Naive B cell (primary cell): Measurements from ENCODE around the gene RGS19. TPM values are rescaled to one million over a fixed set of nuclear protein-coding genes. Genes with fewer than 3 reads are reported as not detected.
A peak's percentile ranks its signal among the peaks of the same experiment; 100 is the strongest.

Source experiments
- ATAC-seq, 2 donors: fragments of 150-1000 bp; cut with Tn5 transposase; 2 replicates each; pipeline ENCODE4 v1.10.0; 2021; ENCODE audit warnings: low read depth in 2 of 2, mild to moderate bottlenecking in 2 of 2, moderate library complexity in 2 of 2
- DNase-seq: peaks from one replicate; pipeline ENCODE4 v3.0.0; 2022
- H3K27ac Mint-ChIP-seq, 6 donors: one replicate each; pipeline ENCODE4 v1.8.0; 2020 to 2022; ENCODE audit warnings: mild to moderate bottlenecking in 6 of 6, mixed read lengths in 6 of 6, moderate library complexity in 5 of 6, inconsistent platforms in 2 of 6
- H3K27me3 Mint-ChIP-seq, 3 donors: one replicate each; pipeline ENCODE4 v1.8.0; 2021 to 2022; ENCODE audit warnings: mixed read lengths in 3 of 3, mild to moderate bottlenecking in 1 of 3
- H3K36me3 Mint-ChIP-seq, 2 donors: one replicate each; pipeline ENCODE4 v1.8.0; 2020 to 2022; ENCODE audit warnings: mixed read lengths in 2 of 2, inconsistent platforms in 1 of 2, mild to moderate bottlenecking in 1 of 2
- H3K4me1 Mint-ChIP-seq, 3 donors: one replicate each; pipeline ENCODE4 v1.8.0; 2020 to 2022; ENCODE audit warnings: mixed read lengths in 3 of 3, inconsistent platforms in 1 of 3, mild to moderate bottlenecking in 1 of 3, moderate library complexity in 1 of 3
- H3K4me3 Mint-ChIP-seq, 8 donors: one replicate each; pipeline ENCODE4 v1.8.0; 2020 to 2022; ENCODE audit warnings: mild to moderate bottlenecking in 8 of 8, mixed read lengths in 8 of 8, moderate library complexity in 8 of 8, inconsistent platforms in 2 of 8
- H3K9me3 Mint-ChIP-seq, 7 donors: one replicate each; pipeline ENCODE4 v1.8.0; 2020 to 2022; ENCODE audit warnings: mixed read lengths in 7 of 7, mild to moderate bottlenecking in 5 of 7, inconsistent platforms in 2 of 7, moderate library complexity in 1 of 7
- polyA plus RNA-seq, 6 donors: library from polyadenylated mRNA; unstranded; fragments of 300-500 nt; fragmentation: Illumina TruSeq; gene quantifications; one replicate each; pipeline ENCODE4 v1.2.3, GENCODE V29; 2021; ENCODE audit warnings: low read depth in 6 of 6

The RGS19 gene
- polyA plus RNA-seq, 6 donors from 2014 or later: 112 to 170 (median 132) TPM

DNA sequence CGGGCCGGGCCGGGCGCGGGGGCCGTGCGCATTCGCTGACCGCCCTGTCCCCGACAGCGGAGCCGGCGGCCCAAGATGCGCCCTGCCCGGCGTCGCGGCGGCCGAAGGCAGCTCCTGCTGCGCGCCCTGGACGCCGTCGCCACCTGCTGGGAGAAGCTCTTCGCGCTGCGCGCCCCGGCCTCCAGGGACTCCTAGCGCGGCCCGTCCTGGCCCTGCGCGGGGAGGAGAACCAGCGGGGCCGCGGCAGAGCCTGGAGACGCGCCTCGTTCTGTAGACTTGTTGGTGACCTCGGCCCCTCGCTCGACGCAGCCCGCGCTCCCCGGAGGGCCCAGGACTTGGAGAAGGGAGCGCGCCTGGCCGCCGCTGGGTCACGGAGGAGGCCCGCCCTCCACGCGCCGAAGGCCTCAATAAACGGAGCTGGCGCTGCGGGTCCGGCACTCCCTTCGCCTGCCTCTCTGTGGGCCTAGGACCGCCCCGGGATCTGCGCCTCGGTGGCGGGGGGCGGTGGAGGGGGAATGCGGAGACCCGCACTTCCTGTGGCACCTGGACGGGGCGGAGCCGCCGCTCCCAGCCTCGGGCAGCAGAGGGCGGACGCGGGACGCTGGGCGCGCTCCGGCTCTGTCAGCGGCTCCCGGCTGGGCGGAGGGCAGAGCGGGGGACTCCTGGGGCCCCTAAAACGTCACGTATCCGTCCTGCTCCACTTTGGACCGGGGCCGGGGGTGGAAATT, 40.6 kb downstream of the RGS19 start:
- Mint-ChIP-seq H3K27ac (peak overlapping the region in 3 of 6 donors; percentile 20 to 69 (median 24)), H3K4me1 (peaks cover 8 to 34% (median 17%) of the 10 kb centered on the region in 3 donors)

DNA sequence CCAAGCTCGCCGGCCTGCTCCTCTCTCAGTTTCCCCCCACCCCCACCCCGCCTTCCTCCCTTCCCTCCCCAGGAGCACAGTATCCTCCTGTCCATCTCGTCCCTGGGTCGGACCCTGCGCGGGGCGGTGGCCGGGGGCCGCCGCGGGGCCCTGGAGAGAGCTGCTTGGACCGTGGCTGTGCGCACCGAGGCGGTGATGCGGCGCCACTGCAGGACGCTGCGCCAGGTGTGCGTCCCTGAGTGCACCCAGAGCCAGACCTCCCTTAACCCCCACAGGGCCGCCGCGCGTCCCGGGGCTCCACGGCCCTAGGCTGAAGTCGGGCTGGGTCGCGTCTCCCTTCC, 41.1 kb downstream of the RGS19 start:
- Mint-ChIP-seq H3K4me1 (peaks cover 8 to 32% (median 14%) of the 10 kb centered on the region in 3 donors), H3K27ac (no peak overlapping the region), H3K27me3 (peaks cover 0 to 19% (median 8%) of the 10 kb centered on the region in 3 donors), H3K4me3 (peak overlapping the region in 6 of 8 donors; percentile 30 to 78 (median 52)), H3K36me3 (no peaks in the 10 kb centered on the region), H3K9me3 (no peaks in the 10 kb centered on the region)
- DNase-seq (no peak), ATAC-seq (peak; percentile 19 to 20)

More for the DNA sequence above, 40.6 kb downstream of the RGS19 start:
- Mint-ChIP-seq H3K9me3 (no peaks in the 10 kb centered on the region), H3K27me3 (peaks cover 3 to 19% (median 8%) of the 10 kb centered on the region in 3 donors), H3K4me3 (peak overlapping the region in 7 of 8 donors; percentile 45 to 84 (median 76)), H3K36me3 (no peaks in the 10 kb centered on the region)
- DNase-seq (peak; percentile 77), ATAC-seq (peak; percentile 85)

DNA sequence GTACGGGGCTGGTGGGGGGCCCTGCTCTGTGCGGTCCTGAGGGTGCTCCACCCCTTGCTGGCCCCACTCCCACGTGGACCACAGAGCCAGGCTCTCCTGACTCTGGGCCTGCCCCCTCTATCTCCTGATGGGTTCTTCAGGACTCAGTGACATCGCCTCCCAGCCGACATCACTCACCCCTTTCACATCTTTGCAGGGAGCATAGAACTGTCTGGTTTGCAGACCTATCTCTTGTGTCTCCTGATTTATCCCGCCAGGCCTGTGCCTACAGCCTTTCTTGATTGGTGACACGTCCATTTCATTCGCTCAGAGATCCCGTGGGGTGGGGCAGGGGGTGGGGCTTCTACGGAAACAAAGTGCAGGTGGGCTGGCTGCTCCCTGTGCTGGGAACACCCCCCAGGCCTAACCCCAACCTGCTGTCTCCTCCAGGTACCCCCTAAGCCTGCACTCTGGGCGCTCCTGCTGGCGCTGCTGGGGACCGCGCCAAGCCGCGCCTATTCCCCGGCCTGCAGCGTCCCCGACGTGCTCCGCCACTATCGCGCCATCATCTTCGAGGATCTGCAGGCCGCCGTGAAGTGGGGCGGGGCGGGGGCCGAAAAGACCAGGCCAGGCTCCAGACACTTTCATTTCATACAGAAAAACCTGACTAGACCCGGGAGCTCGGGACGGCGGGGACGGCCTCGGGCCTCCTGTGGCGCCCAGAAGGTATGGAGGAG, 41.7 kb downstream of the RGS19 start:
- DNase-seq (no peak), ATAC-seq (no peak)
- Mint-ChIP-seq H3K9me3 (no peaks in the 10 kb centered on the region), H3K36me3 (no peaks in the 10 kb centered on the region), H3K4me1 (peaks cover 8 to 32% (median 14%) of the 10 kb centered on the region in 3 donors), H3K27ac (peak overlapping the region in 2 of 6 donors; percentile 24 to 54), H3K4me3 (peak overlapping the region; percentile 45 to 78 (median 64)), H3K27me3 (peaks cover 0 to 19% (median 8%) of the 10 kb centered on the region in 3 donors)

DNA sequence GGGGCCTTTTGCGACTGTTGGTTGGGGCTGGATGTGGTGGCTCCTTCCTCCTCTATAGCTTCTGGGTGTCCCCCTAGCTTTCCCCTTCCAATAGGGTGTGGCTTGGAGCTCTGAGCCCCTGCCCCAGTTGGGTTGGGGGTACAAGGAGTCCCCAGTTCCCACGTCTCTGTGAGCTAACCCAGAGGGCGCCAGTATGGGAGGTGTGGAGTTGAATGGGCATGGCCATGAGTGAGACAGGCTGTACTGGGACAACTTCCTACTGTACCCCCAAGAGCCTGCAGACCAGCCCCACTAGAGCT, 42.2 kb downstream of the RGS19 start:
- Mint-ChIP-seq H3K4me3 (peak overlapping the region in 5 of 8 donors; percentile 30 to 76 (median 60)), H3K36me3 (no peaks in the 10 kb centered on the region), H3K27ac (peak overlapping the region in 1 of 6 donors; percentile 36), H3K27me3 (peaks cover 0 to 19% (median 8%) of the 10 kb centered on the region in 3 donors), H3K9me3 (no peaks in the 10 kb centered on the region), H3K4me1 (peaks cover 8 to 29% (median 14%) of the 10 kb centered on the region in 3 donors)
- no peak for ATAC-seq
- DNase-seq: no peak

DNA sequence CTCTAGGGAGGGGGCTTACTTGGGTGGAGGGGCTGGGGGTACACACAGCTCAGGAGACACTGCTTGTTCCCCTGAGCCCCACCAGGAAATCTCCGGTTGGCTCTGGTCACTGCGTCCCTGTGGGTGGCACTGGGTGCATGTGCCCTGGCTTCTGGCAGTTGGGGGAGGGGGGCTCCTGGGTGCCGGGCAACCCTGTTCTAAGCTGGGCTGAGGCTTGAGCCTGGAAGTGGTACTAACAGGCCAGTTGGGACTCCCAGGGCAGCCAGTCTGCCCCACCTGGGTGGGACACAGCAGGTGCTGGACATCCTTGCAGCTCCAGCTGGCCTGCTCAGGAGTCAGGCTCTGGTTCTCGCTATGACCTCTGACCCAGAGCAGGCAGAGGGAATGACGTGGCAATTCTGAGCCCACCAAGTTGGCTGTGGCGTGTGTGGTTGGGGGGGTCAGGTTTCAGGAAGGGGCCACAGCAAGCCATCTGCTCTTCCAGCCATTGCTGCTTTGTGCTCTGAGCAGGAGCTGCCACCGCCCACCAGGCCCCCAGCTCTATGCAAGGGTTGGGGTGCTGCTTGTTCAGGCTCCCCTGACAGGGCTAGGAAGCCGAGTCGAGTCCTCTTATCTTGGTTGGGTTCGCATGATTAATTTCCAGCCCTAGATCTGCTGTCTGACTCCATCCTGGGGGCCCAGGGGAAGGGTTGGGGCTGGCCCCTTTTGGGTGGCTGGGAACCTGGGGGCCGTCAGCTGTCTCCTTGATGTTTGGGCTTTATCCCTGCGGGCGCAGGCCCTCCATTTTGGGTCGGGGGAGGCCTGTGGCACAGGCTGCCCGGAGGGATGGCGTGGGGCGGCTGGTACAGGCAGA, 42.7 kb downstream of the RGS19 start:
- DNase-seq (no peak), ATAC-seq (no peak)
- Mint-ChIP-seq H3K4me3 (peak overlapping the region in 3 of 8 donors; percentile 30 to 76 (median 35)), H3K27me3 (peaks cover 0 to 19% (median 8%) of the 10 kb centered on the region in 3 donors), H3K36me3 (no peaks in the 10 kb centered on the region), H3K4me1 (peaks cover 8 to 24% (median 14%) of the 10 kb centered on the region in 3 donors), H3K9me3 (no peaks in the 10 kb centered on the region), H3K27ac (no peak overlapping the region)

DNA sequence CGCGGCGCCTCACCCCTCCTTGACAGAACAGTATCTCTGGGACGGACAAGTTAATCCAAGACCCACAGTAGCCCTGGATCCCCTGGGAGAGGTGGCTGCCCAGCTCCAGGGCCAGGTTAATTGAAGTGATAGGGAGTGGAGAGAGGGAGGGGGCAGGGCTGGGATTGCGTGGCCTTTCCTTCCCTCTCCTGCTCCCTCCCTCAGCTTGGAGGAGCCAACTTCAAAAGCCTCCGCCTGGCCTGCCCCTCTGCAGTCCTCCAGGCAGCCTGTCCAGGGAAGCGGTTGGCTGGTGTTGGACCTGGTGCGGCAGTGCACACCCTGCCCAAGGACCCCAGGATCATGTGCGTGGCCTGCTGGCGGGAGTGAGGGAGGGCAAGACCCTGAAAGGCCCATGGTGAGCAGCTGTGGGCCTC, 43.4 kb downstream of the RGS19 start, which contains the start of gene C20orf204:
Gene C20orf204 (plus strand): TSS at position 250 of the 413 bp plus-strand sequence. CDS start 142 bp downstream, at position 392.
- ATAC-seq (no peak), DNase-seq (no peak)
- Mint-ChIP-seq H3K27ac (no peak within 1 kb of the TSS), H3K4me3 (peak within 1 kb of the TSS in 6 of 8 donors; percentile 30 to 76 (median 48)), H3K4me1 (peaks cover 6 to 21% (median 11%) of the 10 kb centered on the region in 3 donors), H3K27me3 (peaks cover 0 to 19% (median 8%) of the 10 kb centered on the region in 3 donors), H3K36me3 (no peaks in the 10 kb centered on the region), H3K9me3 (no peaks in the 10 kb centered on the region)

DNA sequence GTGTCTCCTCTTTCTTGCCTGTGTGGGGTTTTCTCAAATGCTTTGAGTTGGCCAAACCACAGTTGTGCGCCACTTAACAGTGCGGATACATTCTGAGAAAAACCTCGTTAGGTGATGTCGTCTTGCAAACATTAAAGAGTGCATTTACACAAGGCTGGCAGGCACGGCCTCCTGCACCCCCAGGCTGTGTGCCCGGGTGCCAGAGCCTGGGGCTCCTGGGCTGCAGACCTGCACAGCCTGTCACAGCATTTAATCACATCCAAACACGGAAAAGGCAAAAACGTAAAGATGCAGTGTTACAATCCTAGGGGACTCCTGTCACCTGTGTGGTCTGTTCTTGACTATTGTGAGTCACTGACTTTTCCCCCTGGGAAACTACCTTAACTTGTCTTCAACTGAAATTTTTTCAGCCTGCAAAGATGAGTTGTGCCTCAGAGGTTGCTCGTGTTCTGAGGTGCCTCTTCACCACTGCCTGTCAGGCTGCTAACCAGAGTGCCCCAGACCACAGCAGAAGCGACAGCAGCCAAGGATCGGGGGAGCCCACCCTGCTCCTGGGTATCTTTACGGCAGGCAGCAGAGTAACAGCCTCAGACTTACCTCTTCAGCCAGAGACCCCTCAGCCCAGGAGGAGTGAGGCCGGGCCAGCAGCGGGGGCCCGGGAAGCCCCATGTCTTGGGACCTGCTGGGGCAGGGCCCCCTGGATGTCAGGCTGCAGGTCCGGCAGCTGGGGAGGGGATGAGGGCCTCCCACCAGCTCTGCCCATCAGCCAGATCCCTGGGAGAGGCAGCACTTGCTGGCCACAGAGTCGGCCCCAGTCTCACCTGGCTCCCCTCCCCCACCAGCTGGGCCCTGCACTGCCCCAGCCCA, 44.0 kb downstream of the RGS19 start:
- peak overlapping the region in 3 of 8 donors; percentile 42 to 56 (median 54) for H3K4me3 Mint-ChIP-seq
- ATAC-seq: no peak
- H3K4me1 Mint-ChIP-seq: peaks cover 5 to 18% (median 10%) of the 10 kb centered on the region in 3 donors
- no peak for DNase-seq
- H3K27ac Mint-ChIP-seq: peak overlapping the region in 1 of 6 donors; percentile 21
- no peaks in the 10 kb centered on the region for H3K9me3 Mint-ChIP-seq
- peaks cover 0 to 4% of the 10 kb centered on the region in 2 donors for H3K36me3 Mint-ChIP-seq
- peaks cover 0 to 19% (median 6%) of the 10 kb centered on the region in 3 donors for H3K27me3 Mint-ChIP-seq

DNA sequence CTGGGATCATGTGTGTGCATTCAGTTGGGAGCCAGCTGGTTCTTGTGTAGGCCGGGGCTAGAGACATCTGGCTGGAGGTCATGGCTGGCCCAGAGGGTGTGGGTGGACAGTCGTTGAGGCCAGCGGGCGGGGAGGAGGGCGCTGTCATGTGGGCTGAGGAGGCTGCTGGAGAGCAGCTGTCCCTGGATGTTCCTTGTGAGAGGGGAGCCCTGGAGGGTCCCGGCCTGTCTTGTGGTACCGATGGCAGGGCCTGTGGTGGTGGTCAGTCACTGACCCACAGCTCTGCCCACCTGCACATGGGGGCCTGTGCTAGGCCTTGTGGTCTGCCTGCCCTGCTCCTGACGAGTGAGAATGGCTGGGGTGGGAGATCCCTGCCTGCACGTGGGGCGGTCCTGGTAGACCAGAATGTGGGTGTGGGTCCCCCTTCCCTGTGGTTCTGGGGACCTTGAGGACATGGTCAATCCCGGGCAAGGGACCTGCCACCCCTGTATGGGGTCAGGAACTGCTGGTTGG, 45.3 kb downstream of the RGS19 start:
- H3K27ac Mint-ChIP-seq: peak overlapping the region in 1 of 6 donors; percentile 72
- peaks cover 0 to 12% (median 0%) of the 10 kb centered on the region in 3 donors for H3K27me3 Mint-ChIP-seq
- DNase-seq: no peak
- H3K4me1 Mint-ChIP-seq: peaks cover 5 to 9% (median 6%) of the 10 kb centered on the region in 3 donors
- H3K4me3 Mint-ChIP-seq: no peak overlapping the region
- H3K36me3 Mint-ChIP-seq: peaks cover 0 to 6% of the 10 kb centered on the region in 2 donors
- no peaks in the 10 kb centered on the region for H3K9me3 Mint-ChIP-seq
- no peak for ATAC-seq

DNA sequence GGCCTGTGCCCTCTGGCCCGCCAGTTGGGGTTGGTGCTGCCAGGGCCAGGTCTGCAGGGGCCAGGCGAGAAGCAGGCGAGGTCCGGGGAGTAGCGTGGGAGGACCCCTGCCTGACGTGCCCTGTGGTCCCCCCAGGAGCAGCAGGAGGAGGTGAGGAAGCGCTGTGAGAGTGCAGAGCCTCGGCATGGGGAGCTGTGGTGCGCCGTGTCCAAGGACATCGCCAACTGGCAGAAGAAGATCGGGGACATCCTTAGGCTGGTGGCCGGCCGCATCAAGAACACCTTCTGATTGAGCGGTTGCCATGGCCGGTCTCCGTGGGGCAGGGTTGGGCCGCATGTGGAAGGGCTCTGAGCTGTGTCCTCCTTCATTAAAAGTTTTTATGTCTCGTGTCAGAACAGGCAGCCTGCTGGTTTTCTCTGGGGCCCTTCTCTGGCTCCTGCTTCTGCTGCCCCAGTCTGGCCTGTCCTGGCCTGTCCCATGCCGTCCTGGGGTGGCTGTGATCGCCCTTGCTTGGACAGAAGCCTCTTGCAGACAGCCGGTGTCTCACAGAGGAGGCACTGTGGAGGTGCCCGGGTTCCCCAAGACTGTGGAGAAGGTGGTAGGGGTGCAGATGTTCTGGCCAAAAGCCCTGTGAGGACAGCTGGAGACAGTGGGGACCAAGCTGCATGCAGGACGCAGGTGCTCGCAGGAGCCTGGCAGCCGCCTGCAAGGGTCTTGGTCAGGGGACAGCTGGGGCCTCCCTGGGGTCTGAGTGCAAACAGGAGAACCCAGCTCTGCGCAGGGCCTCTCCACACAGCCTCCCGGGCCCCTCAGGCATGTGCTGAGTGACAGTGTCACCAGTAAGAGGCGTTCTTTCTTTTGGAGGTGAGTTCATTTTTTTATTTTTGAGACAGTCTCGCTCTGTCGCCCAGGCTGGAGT, 46.4 kb downstream of the RGS19 start:
- peaks cover 0 to 12% (median 0%) of the 10 kb centered on the region in 3 donors for H3K27me3 Mint-ChIP-seq
- peaks cover 0 to 6% of the 10 kb centered on the region in 2 donors for H3K36me3 Mint-ChIP-seq
- H3K9me3 Mint-ChIP-seq: no peaks in the 10 kb centered on the region
- peak overlapping the region in 2 of 8 donors; percentile 15 to 20 for H3K4me3 Mint-ChIP-seq
- DNase-seq (no peak), ATAC-seq (no peak)
- H3K27ac Mint-ChIP-seq: no peak overlapping the region
- H3K4me1 Mint-ChIP-seq: peaks cover 5 to 9% (median 6%) of the 10 kb centered on the region in 3 donors

DNA sequence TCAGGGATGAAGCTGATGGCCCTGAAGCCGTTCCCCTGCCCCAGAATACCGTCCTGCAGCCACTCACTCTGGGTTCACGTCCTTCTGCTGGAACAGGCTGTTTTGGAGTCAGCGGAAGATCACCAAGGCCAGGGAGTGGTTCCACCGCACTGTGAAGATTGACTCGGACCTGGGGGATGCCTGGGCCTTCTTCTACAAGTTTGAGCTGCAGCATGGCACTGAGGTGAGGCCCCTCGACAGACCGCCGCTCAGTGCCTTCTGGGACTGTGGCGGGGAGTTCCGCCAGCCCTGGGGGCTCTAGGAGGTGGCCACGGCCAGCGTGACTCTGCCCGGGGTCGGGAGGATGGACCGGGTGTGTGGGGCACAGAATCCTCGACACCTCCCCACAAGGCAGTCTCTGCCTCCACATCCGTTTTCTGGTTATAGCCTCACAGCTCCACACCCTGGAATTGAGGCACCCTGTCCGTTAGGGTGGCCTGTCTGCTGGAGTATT, 47.5 kb downstream of the RGS19 start:
- ATAC-seq (no peak), DNase-seq (no peak)
- H3K4me3 Mint-ChIP-seq: no peak overlapping the region
- H3K4me1 Mint-ChIP-seq: peaks cover 0 to 2% (median 0%) of the 10 kb centered on the region in 3 donors
- no peak overlapping the region for H3K27ac Mint-ChIP-seq
- H3K36me3 Mint-ChIP-seq: peaks cover 0 to 10% of the 10 kb centered on the region in 2 donors
- peaks cover 0 to under 1% (median 0%) of the 10 kb centered on the region in 3 donors for H3K27me3 Mint-ChIP-seq
- H3K9me3 Mint-ChIP-seq: no peaks in the 10 kb centered on the region

DNA sequence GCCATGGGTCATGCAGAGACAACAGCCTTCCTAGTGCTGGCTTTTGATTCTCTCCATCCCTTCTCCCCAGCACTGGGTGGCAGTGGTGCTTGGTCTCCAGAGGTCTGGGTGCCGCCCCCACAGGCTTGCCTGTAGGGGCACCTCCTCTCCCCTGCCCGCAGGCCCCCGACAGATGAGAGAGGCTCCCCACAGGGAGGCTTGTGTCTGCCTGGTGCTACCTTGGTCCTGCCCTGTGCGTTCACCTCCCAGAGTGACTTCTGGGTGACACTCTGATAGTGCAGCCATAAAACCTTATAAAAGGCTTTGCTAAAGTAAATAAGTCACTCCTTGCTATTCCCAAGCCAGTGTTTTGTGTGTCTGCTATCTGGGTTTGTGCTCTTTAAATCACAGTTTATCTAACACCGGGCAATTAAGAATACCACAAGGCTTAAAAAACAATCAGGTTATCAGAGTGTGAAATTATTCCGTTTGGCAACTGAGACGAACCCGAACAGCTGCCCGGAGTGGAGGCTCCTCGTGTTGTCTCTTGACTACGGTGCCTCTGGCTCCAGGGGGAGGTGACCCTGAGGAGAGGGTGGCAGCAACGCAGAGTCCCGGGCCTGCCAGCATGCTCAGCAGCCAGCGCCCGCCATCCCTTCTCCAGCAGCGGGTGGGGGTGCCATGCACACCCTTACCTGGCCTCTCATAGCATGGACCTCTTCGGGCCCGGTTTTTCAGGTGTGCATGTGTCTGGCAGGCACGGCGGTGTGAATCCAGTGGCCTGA, 48.8 kb downstream of the RGS19 start:
- no peak overlapping the region for H3K4me3 Mint-ChIP-seq
- H3K27me3 Mint-ChIP-seq: no peaks in the 10 kb centered on the region
- no peak overlapping the region for H3K27ac Mint-ChIP-seq
- no peaks in the 10 kb centered on the region for H3K4me1 Mint-ChIP-seq
- ATAC-seq (no peak), DNase-seq (no peak)
- H3K9me3 Mint-ChIP-seq: no peaks in the 10 kb centered on the region
- peaks cover 0 to 14% of the 10 kb centered on the region in 2 donors for H3K36me3 Mint-ChIP-seq
